NK-92 (cell line): ENCODE data around the gene EXOC6B.
A peak's percentile ranks its signal among the peaks of the same experiment; 100 is the strongest.

Experiments
- DNase-seq: peaks from one replicate; lab custom pipeline; 2025; ENCODE audit not compliant: unreplicated experiment; lab: John Stamatoyannopoulos, UW

Gene EXOC6B

GRCh38 chr2:72825257-72826155 is at the start of gene EXOC6B:
EXOC6B (minus strand) TSS chr2:72826033.
- no peak for DNase-seq

GRCh38 chr2:72871880-72872279 is 46.0 kb upstream of the EXOC6B start:
- no peak for DNase-seq

- DNase-seq, result no peak
Observed at GRCh38 chr2:72871060-72871459, 45.2 kb upstream of the EXOC6B start.

GRCh38 chr2:72864500-72864899 is 38.7 kb upstream of the EXOC6B start:
- DNase-seq, result no peak

GRCh38 chr2:72863046-72863445 is 37.2 kb upstream of the EXOC6B start:
- no peak for DNase-seq

GRCh38 chr2:72862239-72862988 is 36.6 kb upstream of the EXOC6B start:
- peak; percentile 3 for DNase-seq

- no peak for DNase-seq
Observed at GRCh38 chr2:72859831-72860262, 34.0 kb upstream of the EXOC6B start.

GRCh38 chr2:72851333-72851732 is 25.5 kb upstream of the EXOC6B start:
- DNase-seq, result no peak

- DNase-seq, result no peak
Observed at GRCh38 chr2:72849138-72849462, 23.3 kb upstream of the EXOC6B start.

- no peak for DNase-seq
Observed at GRCh38 chr2:72848436-72849137, 22.8 kb upstream of the EXOC6B start.

GRCh38 chr2:72847534-72848315 is 21.9 kb upstream of the EXOC6B start:
- no peak for DNase-seq

- DNase-seq, result no peak
Observed at GRCh38 chr2:72846171-72847095, 20.6 kb upstream of the EXOC6B start.

- no peak for DNase-seq
Observed at GRCh38 chr2:72843301-72843700, 17.5 kb upstream of the EXOC6B start.

- no peak for DNase-seq
Observed at GRCh38 chr2:72841462-72842125, 15.8 kb upstream of the EXOC6B start.

GRCh38 chr2:72840066-72840465 is 14.2 kb upstream of the EXOC6B start:
- no peak for DNase-seq

GRCh38 chr2:72837171-72837570 is 11.3 kb upstream of the EXOC6B start:
- no peak for DNase-seq

- no peak for DNase-seq
Observed at GRCh38 chr2:72835403-72835802, 9.6 kb upstream of the EXOC6B start.

- DNase-seq, result no peak
Observed at GRCh38 chr2:72834596-72834995, 8.8 kb upstream of the EXOC6B start.

- no peak for DNase-seq
Observed at GRCh38 chr2:72833084-72833714, 7.4 kb upstream of the EXOC6B start.
